Progenitor cell of endocrine pancreas (in vitro differentiated cells): ENCODE results near the gene CLEC3B. TPM values are rescaled to one million over a fixed set of nuclear protein-coding genes. Genes with fewer than 3 reads are reported as not detected.

ENCODE experiments used
- DNase-seq: peaks from one replicate; pipeline ENCODE4 v3.0.0; 2021; ENCODE audit warnings: low spot score; ENCODE audit not compliant: unreplicated experiment
- H3K27ac Mint-ChIP-seq: 2 replicates; pipeline ENCODE4 v1.8.0; 2021; ENCODE audit warnings: mild to moderate bottlenecking, moderate library complexity, mixed read lengths
- H3K27me3 Mint-ChIP-seq: 2 replicates; pipeline ENCODE4 v1.8.0; 2021; ENCODE audit warnings: mixed read lengths
- H3K36me3 Mint-ChIP-seq: 2 replicates; pipeline ENCODE4 v1.8.0; 2022; ENCODE audit warnings: mixed read lengths; ENCODE audit not compliant: insufficient read depth
- H3K4me1 Mint-ChIP-seq: 2 replicates; pipeline ENCODE4 v1.8.0; 2021; ENCODE audit warnings: low read depth, mixed read lengths
- H3K4me3 Mint-ChIP-seq: 2 replicates; pipeline ENCODE4 v1.8.0; 2021; ENCODE audit warnings: low read depth, mild to moderate bottlenecking, moderate library complexity, mixed read lengths
- H3K9me3 Mint-ChIP-seq: 2 replicates; pipeline ENCODE4 v1.8.0; 2021; ENCODE audit warnings: low read depth, mixed read lengths
- total RNA-seq: library from RNA; stranded (reverse); gene quantifications from 2 replicates; pipeline ENCODE4 v1.2.1, GENCODE V29; 2021
- TF ChIP-seq, protein P1 (sequence below): fragments of 200-600 bp; sonication (generic); IDR thresholded peaks from one replicate; pipeline ENCODE4 v1.5.0; 2021; ENCODE audit warnings: antibody characterized with exemption, mild to moderate bottlenecking; ENCODE audit not compliant: unreplicated experiment

CLEC3B gene
- total RNA-seq, 1 donor from 2014 or later = not detected

DNA sequence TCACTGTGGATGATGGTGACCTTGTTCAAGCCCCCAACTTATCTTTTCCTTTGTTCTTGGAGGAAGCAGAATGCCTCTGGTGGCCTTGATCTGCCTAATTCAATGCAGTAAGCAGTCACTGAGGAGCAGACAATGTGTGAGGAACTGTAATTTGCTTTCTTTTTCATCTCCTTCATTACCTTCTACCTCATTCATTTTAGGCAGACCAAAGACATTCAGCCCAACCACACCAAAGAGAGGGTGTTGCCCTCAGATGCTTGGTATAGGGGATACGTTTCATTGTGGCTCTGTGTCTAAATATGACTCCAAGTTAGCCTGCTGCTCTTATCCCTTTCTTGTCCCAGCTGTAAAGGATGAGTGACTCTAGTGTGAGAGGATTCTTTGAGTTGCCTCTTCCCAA, 34.8 kb upstream of the CLEC3B start:
- Mint-ChIP-seq H3K4me1 (peaks cover 31% of the 10 kb centered on the region), H3K27me3 (no peaks in the 10 kb centered on the region), H3K9me3 (no peaks in the 10 kb centered on the region), H3K27ac (no peak overlapping the region), H3K36me3 (peaks cover 12% of the 10 kb centered on the region), H3K4me3 (no peak overlapping the region)
- DNase-seq = no peak
- TF ChIP-seq, protein P1, sequence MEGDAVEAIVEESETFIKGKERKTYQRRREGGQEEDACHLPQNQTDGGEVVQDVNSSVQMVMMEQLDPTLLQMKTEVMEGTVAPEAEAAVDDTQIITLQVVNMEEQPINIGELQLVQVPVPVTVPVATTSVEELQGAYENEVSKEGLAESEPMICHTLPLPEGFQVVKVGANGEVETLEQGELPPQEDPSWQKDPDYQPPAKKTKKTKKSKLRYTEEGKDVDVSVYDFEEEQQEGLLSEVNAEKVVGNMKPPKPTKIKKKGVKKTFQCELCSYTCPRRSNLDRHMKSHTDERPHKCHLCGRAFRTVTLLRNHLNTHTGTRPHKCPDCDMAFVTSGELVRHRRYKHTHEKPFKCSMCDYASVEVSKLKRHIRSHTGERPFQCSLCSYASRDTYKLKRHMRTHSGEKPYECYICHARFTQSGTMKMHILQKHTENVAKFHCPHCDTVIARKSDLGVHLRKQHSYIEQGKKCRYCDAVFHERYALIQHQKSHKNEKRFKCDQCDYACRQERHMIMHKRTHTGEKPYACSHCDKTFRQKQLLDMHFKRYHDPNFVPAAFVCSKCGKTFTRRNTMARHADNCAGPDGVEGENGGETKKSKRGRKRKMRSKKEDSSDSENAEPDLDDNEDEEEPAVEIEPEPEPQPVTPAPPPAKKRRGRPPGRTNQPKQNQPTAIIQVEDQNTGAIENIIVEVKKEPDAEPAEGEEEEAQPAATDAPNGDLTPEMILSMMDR = no peak

DNA sequence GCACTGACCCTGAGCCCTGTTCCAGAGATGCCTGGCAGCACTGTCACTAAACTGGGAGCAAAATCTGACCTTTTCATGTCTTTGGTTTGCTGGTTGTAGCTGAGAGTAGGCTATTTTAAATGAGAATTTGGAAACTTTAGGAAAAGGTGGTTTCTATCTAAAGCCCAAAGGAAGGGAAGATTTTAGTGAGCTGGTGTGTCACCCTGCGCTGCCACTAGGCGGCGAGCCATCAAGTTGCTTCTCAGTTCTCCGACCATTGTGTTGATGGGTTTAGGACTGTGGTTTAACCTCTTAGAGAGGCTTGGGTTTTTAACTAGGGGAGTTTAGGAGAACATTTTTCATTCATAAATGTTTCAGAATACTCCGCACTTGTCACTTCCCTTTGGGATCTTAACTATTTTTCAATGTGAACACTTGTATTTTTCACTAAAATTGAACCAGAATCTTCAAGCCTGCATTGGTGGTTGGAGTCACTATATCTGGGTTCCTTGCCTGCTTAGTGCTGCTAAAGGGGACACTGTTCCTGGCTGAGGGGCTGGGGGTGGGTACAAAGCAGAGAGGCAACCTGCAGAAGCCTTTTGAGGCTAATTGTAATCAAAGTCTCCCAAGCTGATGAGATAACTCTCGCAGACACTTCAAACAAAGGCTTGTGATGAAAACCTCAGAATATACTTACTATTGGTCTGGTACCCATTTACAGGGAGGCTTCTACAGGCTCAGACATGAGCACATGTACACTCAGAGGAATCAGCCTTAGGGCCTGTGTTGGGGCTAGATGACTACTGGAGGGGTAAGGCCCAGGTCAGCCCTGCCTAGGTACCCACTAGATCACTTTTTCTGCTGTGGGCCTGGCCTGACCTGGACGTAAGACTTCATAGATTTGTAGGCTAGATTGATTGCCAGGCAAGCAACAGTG, 33.3 kb upstream of the CLEC3B start:
- H3K4me1 Mint-ChIP-seq = peaks cover 37% of the 10 kb centered on the region
- DNase-seq = no peak
- no peaks in the 10 kb centered on the region for H3K27me3 Mint-ChIP-seq
- TF ChIP-seq, protein P1 = peak; percentile 68
- peaks cover 12% of the 10 kb centered on the region for H3K36me3 Mint-ChIP-seq
- H3K4me3 Mint-ChIP-seq = no peak overlapping the region
- H3K9me3 Mint-ChIP-seq = no peaks in the 10 kb centered on the region
- peak overlapping the region; percentile 36 for H3K27ac Mint-ChIP-seq

DNA sequence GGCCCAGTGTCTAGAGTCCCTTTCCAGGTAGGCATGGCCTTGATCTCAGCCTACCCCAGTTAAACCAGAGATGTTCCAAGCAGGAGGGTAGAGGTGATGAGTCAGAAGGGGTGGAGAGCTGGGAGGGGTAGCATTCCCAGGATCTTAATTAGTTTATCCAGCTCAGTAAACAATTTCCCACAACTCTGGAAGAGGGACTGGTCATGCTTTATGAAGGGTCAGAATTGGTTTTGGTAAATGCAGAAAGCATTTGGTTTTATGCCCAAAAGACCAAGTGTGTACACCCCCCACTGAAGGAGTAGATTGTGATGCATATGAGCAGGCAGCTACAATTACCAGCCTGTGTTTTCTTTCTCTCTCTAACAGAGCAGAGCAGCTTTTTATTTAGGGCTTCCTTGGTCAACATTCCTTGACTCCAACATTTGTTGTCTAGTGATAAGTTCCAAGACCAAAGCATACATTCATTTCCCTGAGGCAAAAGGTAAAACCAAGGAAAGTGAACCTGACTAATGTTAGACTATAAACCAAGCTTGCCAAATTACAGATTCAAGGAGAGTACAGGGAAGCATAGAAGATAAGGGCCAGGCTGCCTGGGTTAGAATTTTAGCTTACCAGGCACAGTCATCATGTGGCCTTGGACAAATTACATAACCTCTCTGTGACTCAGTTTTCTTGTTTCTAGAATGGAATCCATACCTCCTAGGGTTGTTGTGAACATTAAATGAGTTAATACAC, 32.5 kb upstream of the CLEC3B start:
- Mint-ChIP-seq H3K4me3 (no peak overlapping the region), H3K36me3 (peaks cover 12% of the 10 kb centered on the region), H3K27me3 (no peaks in the 10 kb centered on the region), H3K4me1 (peaks cover 37% of the 10 kb centered on the region), H3K27ac (peak overlapping the region; percentile 36), H3K9me3 (no peaks in the 10 kb centered on the region)
- DNase-seq = no peak
- TF ChIP-seq, protein P1 = no peak

DNA sequence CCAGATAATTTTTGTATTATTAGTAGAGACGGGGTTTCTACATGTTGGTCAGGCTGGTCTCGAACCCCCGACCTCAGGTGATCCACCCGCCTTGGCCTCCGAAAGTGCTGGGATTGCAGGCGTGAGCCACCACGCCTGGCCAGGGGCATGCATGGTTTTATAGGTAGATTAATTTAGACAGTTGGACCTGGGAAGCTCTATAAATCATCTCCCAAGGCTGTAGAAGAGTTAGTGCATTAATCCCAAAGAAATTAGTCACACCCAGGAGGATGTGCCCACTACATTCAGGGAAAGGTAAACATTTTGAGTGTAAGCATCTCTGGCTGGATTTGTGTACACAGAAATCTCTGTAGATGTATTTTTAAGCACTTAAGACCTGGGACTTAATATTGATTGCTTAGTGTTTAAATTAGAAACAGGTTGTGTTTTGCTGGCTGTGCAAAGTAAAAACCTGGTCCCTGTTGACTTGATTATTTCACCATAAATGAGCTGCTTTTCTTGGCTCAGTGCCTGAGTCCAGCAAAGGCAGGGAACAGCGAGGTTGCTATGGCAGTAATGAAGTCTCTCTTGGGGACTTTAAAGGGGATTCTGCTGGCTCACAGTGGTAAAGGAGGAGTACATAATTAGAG, 30.8 kb upstream of the CLEC3B start:
- peaks cover 37% of the 10 kb centered on the region for H3K4me1 Mint-ChIP-seq
- H3K36me3 Mint-ChIP-seq = peaks cover 15% of the 10 kb centered on the region
- DNase-seq = no peak
- H3K4me3 Mint-ChIP-seq = peak overlapping the region; percentile 0
- peak overlapping the region; percentile 78 for H3K27ac Mint-ChIP-seq
- no peaks in the 10 kb centered on the region for H3K9me3 Mint-ChIP-seq
- no peaks in the 10 kb centered on the region for H3K27me3 Mint-ChIP-seq
- TF ChIP-seq, protein P1 = no peak

DNA sequence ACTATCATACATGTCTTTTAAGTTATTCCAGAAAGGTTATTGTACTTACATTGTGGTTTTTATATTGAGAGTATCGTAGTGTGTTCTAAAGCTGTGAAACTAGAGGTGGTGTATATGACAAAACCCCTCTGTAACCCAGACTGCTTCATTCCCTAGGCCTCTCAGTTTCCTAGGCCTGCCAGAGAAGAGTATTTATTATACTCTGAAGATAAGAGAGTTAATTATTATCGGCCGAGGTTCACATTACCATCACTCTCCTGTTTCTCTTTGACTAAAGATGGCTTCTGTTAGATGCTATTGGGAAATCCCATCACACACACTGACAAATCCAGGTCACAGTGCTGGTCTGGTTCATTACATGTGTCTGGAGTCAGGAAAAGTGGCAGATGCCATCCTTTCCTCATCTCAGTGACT, 29.5 kb upstream of the CLEC3B start:
- Mint-ChIP-seq H3K27ac (peak overlapping the region; percentile 90), H3K4me3 (no peak overlapping the region), H3K27me3 (no peaks in the 10 kb centered on the region), H3K4me1 (peaks cover 37% of the 10 kb centered on the region), H3K36me3 (peaks cover 20% of the 10 kb centered on the region), H3K9me3 (no peaks in the 10 kb centered on the region)
- TF ChIP-seq, protein P1 = no peak
- DNase-seq = no peak
